Ovary (tissue), 3 donors: Measurements from ENCODE around the gene TRANK1.

Experiments
- CTCF ChIP-seq, 3 donors: fragments of 450-650 bp in 2 of 3; fragments of 200-600 bp in 1 of 3; IDR thresholded peaks; one replicate each; pipeline versions ENCODE4 v1.5.1 to v1.8.0; 2016 to 2022; ENCODE audit warnings: antibody characterized with exemption in 3 of 3, mild to moderate bottlenecking in 1 of 3
- EP300 ChIP-seq: sonication (generic); formaldehyde crosslinking; IDR thresholded peaks from one replicate; pipeline ENCODE4 v1.6.1; 2017; ENCODE audit warnings: antibody characterized with exemption
- donor health status: DM: no; HTN: no; CAD: no.

GRCh38 chr3:36908647-36909180 lies 36.1 kb downstream of the TRANK1 start:
- TF ChIP-seq CTCF (IDR thresholded peaks at IDR 0.05) (no peak), EP300 (no peak)
